Endothelial cell of umbilical vein (primary cell): ENCODE measurements around the gene NFKB1. TPM values are rescaled to one million over a fixed set of nuclear protein-coding genes. Genes with fewer than 3 reads are reported as not detected.

Experiments
- BruUV-seq: library from RNA; stranded (reverse); fragments of 400-500 nt; replicated peaks from 2 replicates; lab custom pipeline; 2021; lab: Mats Ljungman, UMichigan
- CTCF ChIA-PET: fragments of 300-600, 350-600 bp; sonication (Branson Sonifier 250); formaldehyde crosslinking; loops from one replicate; lab custom pipeline; 2021; ENCODE audit warnings: antibody characterized with exemption, inconsistent platforms; lab: Charles Lee
- POLR2A ChIA-PET: fragments of 300-600, 350-600 bp; sonication (Branson Sonifier 250); formaldehyde crosslinking; loops from one replicate; lab custom pipeline; 2021; ENCODE audit warnings: antibody characterized with exemption, inconsistent platforms; lab: Charles Lee
- DNase-seq: peaks from one replicate; pipeline ENCODE4 v3.0.0-alpha.2; 2011; ENCODE audit warnings: low read depth, low spot score
- FAIRE-seq: peaks from 2 replicates; lab custom pipeline; 2011; peaks lifted over from hg19 to GRCh38; lab: Jason Lieb, UNC
- H2AFZ ChIP-seq: 2 replicates; pipeline ENCODE4 v1.6.0; 2012; ENCODE audit warnings: low read depth, low read length, control low read depth, inconsistent platforms
- H3K27ac ChIP-seq: 2 replicates; pipeline ENCODE4 v1.5.1; 2011; ENCODE audit warnings: low read depth, mild to moderate bottlenecking, control low read depth, low read length, moderate library complexity; ENCODE audit not compliant: insufficient read depth
- H3K27me3 ChIP-seq, 2 experiments: 2 replicates each; pipeline versions ENCODE4 v1.6.0 to v1.6.1; 2011; ENCODE audit warnings: low read length in 2 of 2, mixed read lengths in 1 of 2; ENCODE audit not compliant: control insufficient read depth in 2 of 2, insufficient read depth in 2 of 2
- H3K36me3 ChIP-seq, 2 experiments: 2 replicates in 1 of 2; 3 replicates in 1 of 2; pipeline ENCODE4 v1.5.1; 2011; ENCODE audit warnings: low read length in 2 of 2, mild to moderate bottlenecking in 1 of 2, moderate library complexity in 1 of 2; ENCODE audit not compliant: control insufficient read depth in 2 of 2, insufficient read depth in 2 of 2; ENCODE audit errors: extremely low read depth in 1 of 2
- H3K4me1 ChIP-seq: 3 replicates; pipeline ENCODE4 v1.5.1; 2011; ENCODE audit warnings: mild to moderate bottlenecking, low read length; ENCODE audit not compliant: control insufficient read depth, insufficient read depth; ENCODE audit errors: extremely low read depth
- H3K4me2 ChIP-seq: 2 replicates; pipeline ENCODE4 v1.6.1; 2011; ENCODE audit warnings: low read length, control low read depth, mixed read lengths; ENCODE audit not compliant: insufficient read depth
- H3K4me3 ChIP-seq, 3 experiments: fragments of 200-600 bp in 1 of 3; sonication (generic), shearing (Covaris generic) in 1 of 3; replicated peaks in 1 of 3; 2 replicates each; pipeline ENCODE4 v1.5.1; 2011 to 2016; ENCODE audit warnings: control low read depth in 3 of 3, low read length in 3 of 3, mild to moderate bottlenecking in 2 of 3, inconsistent platforms in 1 of 3, low read depth in 1 of 3, moderate library complexity in 1 of 3; ENCODE audit not compliant: insufficient read depth in 1 of 3
- H3K79me2 ChIP-seq: 2 replicates; pipeline ENCODE4 v1.6.0; 2012; ENCODE audit warnings: low read length, inconsistent platforms; ENCODE audit not compliant: control insufficient read depth, insufficient read depth
- H3K9ac ChIP-seq: replicated peaks from 2 replicates; pipeline ENCODE3; 2011; ENCODE audit warnings: low read length, control low read depth; ENCODE audit not compliant: insufficient read depth; ENCODE audit errors: extremely low read depth
- H3K9me1 ChIP-seq: replicated peaks from 3 replicates; pipeline ENCODE4 v1.6.0; 2011; ENCODE audit warnings: mild to moderate bottlenecking, low read length; ENCODE audit not compliant: control insufficient read depth, insufficient read depth; ENCODE audit errors: extremely low read depth
- H3K9me3 ChIP-seq: replicated peaks from 2 replicates; pipeline ENCODE4 v1.5.1; 2012; ENCODE audit warnings: low read length, inconsistent platforms; ENCODE audit not compliant: control insufficient read depth, insufficient read depth
- H4K20me1 ChIP-seq: replicated peaks from 2 replicates; pipeline ENCODE3; 2011; ENCODE audit warnings: mild to moderate bottlenecking, low read length; ENCODE audit not compliant: control insufficient read depth, insufficient read depth; ENCODE audit errors: extremely low read depth
- EZH2 ChIP-seq: IDR thresholded peaks from 2 replicates; pipeline ENCODE4 v1.6.1; 2012; ENCODE audit warnings: borderline replicate concordance, low read depth, mild to moderate bottlenecking, moderate library complexity, low read length, inconsistent platforms; ENCODE audit not compliant: severe bottlenecking
- FOS ChIP-seq: IDR thresholded peaks from 2 replicates; pipeline ENCODE4 v1.6.1; 2011; ENCODE audit warnings: mild to moderate bottlenecking, low read length, moderate library complexity, borderline replicate concordance; ENCODE audit not compliant: insufficient read depth
- GATA2 ChIP-seq: IDR thresholded peaks from 2 replicates; pipeline ENCODE4 v1.7.0; 2011; ENCODE audit warnings: low read depth, mild to moderate bottlenecking, moderate library complexity, mixed read lengths, low read length; ENCODE audit not compliant: insufficient read length, insufficient read depth
- JUN ChIP-seq: IDR thresholded peaks from 2 replicates; pipeline ENCODE4 v1.6.1; 2011; ENCODE audit warnings: borderline replicate concordance, low read depth; ENCODE audit not compliant: insufficient read length, insufficient read depth
- MYC ChIP-seq: IDR thresholded peaks from one replicate; pipeline ENCODE4 v1.6.1; 2011; ENCODE audit warnings: mild to moderate bottlenecking, low read depth, low read length
- POLR2A ChIP-seq: IDR thresholded peaks from 2 replicates; pipeline ENCODE4 v1.6.1; 2012; ENCODE audit warnings: low read depth, mild to moderate bottlenecking, control low read depth, low read length
- POLR2AphosphoS5 ChIP-seq: IDR thresholded peaks from 2 replicates; pipeline ENCODE4 v1.6.1; 2012; ENCODE audit warnings: low read depth, mild to moderate bottlenecking, control low read depth, low read length, moderate library complexity; ENCODE audit not compliant: insufficient read depth
- dilution Hi-C: fragments of 300-500 bp; cut with MboI; formaldehyde crosslinking; loops from one replicate; pipeline ENCODE4 v1.15.0; 2019; ENCODE audit warnings: low sequenced_read_pairs; ENCODE audit not compliant: extremely low pct_ligation_motif_present
- intact Hi-C: fragments of 100-400 bp; cut with micrococcal nuclease; formaldehyde crosslinking; loops from one replicate; pipeline ENCODE4 v1.10.0; 2022
- polyA plus RNA-seq, 4 experiments: library from polyadenylated mRNA; depleted of rRNA in 3 of 4; stranded (reverse) in 3 of 4; unstranded in 1 of 4; fragments of >200 nt; gene quantifications; 2 replicates each; pipeline versions ENCODE4 v1.2.1 to v1.2.3, GENCODE V29; 2011 to 2012; ENCODE audit warnings: missing spikeins in 1 of 4
- total RNA-seq: library from RNA; stranded (reverse); gene quantifications from 2 replicates; pipeline ENCODE4 v1.2.3, GENCODE V29; 2021
- TF ChIP-seq, protein P1 (sequence below): IDR thresholded peaks from 2 replicates; pipeline ENCODE4 v1.6.1; 2011; ENCODE audit not compliant: insufficient read depth, insufficient read length
- TF ChIP-seq, protein P2 (sequence below), 2 donors: IDR thresholded peaks; 1 replicate in 1 of 2; 2 replicates in 1 of 2; pipeline ENCODE4 v1.5.1; 2011; ENCODE audit warnings: low read length in 2 of 2, mild to moderate bottlenecking in 2 of 2, moderate library complexity in 2 of 2, control low read depth in 1 of 2, inconsistent platforms in 1 of 2, low read depth in 1 of 2; ENCODE audit not compliant: insufficient read depth in 1 of 2; ENCODE audit errors: extremely low read depth in 1 of 2

The NFKB1 gene
- total and polyA plus RNA-seq, 2 donors (not counting 3 experiments of a cell fraction or from before 2014, with no cell fraction given), result 21.3 to 41.4 TPM

DNA sequence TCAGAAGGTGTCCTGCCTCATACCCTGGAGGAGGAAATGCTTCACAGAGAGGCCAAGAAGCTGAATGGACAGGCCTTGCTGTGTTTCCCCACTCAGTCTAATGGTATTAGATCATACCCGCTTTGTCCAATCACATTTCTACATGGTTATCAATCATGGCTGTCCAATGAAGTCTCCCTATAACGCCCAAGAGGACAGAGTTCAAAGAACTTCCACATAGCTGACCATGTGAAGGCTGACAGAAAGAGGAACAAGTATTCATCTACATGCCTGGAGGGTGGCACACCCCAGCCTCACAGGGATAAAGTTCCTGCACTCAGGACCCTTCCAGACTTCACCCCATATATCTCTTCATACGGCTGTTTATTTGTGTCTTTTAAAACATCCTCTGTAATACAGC is 136.2 kb downstream of the NFKB1 start:
- no peak overlapping the region for H3K4me3 ChIP-seq
- H3K36me3 ChIP-seq, result no peaks in the 10 kb centered on the region
- H3K79me2 ChIP-seq, result no peaks in the 10 kb centered on the region
- ChIA-PET POLR2A (no interaction called here), CTCF (interaction anchor here (0.6 kb wide), 1 partner anchor 206 kb away, joined by 4 read pairs; no protein-coding TSS in a partner anchor)
- no peaks in the 10 kb centered on the region for H4K20me1 ChIP-seq
- H3K4me1 ChIP-seq, result peaks cover 16% of the 10 kb centered on the region
- H3K27me3 ChIP-seq, result no peaks in the 10 kb centered on the region
- no peak for FAIRE-seq
- H3K9me3 ChIP-seq, result no peaks in the 10 kb centered on the region
- no TSS peak for BruUV-seq
- intact Hi-C loops (no loop called here), dilution Hi-C loops (no loop called here)
- H3K27ac ChIP-seq, result no peak overlapping the region
- no peak for DNase-seq
- TF ChIP-seq EZH2 (no peak), POLR2AphosphoS5 (no peak), GATA2 (no peak), MYC (no peak), JUN (no peak), FOS (no peak), POLR2A (no peak)
- TF ChIP-seq, protein P1, sequence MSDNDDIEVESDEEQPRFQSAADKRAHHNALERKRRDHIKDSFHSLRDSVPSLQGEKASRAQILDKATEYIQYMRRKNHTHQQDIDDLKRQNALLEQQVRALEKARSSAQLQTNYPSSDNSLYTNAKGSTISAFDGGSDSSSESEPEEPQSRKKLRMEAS, result no peak
- TF ChIP-seq, protein P2, sequence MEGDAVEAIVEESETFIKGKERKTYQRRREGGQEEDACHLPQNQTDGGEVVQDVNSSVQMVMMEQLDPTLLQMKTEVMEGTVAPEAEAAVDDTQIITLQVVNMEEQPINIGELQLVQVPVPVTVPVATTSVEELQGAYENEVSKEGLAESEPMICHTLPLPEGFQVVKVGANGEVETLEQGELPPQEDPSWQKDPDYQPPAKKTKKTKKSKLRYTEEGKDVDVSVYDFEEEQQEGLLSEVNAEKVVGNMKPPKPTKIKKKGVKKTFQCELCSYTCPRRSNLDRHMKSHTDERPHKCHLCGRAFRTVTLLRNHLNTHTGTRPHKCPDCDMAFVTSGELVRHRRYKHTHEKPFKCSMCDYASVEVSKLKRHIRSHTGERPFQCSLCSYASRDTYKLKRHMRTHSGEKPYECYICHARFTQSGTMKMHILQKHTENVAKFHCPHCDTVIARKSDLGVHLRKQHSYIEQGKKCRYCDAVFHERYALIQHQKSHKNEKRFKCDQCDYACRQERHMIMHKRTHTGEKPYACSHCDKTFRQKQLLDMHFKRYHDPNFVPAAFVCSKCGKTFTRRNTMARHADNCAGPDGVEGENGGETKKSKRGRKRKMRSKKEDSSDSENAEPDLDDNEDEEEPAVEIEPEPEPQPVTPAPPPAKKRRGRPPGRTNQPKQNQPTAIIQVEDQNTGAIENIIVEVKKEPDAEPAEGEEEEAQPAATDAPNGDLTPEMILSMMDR (IDR thresholded peaks at IDR 0.05; ENCODE audit: extremely low read depth in 1 of 2, insufficient read depth in 1 of 2, low read depth in 1 of 2, low read length in 2 of 2), result no peak
- no peaks in the 10 kb centered on the region for H3K9me1 ChIP-seq
- H2AFZ ChIP-seq, result no peak overlapping the region
- H3K9ac ChIP-seq, result no peak overlapping the region
- H3K4me2 ChIP-seq, result no peak overlapping the region
